ENCODE measurements around the gene KRTAP2-3. TPM values are rescaled to one million over a fixed set of nuclear protein-coding genes. Genes with fewer than 3 reads are reported as not detected.
"Not testable (repeated sequence)": the region's sequence is repeated elsewhere in the genome, so short reads cannot be mapped to it uniquely, and the experiment has no call there.

The KRTAP2-3 gene
- total RNA-seq, 6 donors from 2014 or later, result not detected

GRCh38 chr17:41063449-41063848 lies 3.5 kb upstream of the KRTAP2-3 start:
- DNase-seq (no peak), ATAC-seq (ENCODE audit: low FRiP score in 2 of 2) (no peak)
- H3K9me3 ChIP-seq, result no peaks in the 10 kb centered on the region
- WGBS, 2 donors, result 74 to 75% methylated on average over 4 of the region's 4 CpGs
- H3K4me1 ChIP-seq, result no peaks in the 10 kb centered on the region
- TF ChIP-seq EP300 (IDR thresholded peaks at IDR 0.05) (no peak), POLR2A (IDR thresholded peaks at IDR 0.05) (no peak), POLR2AphosphoS5 (IDR thresholded peaks at IDR 0.05) (no peak), CTCF (IDR thresholded peaks at IDR 0.05) (no peak)
- H3K27ac ChIP-seq, result no peak overlapping the region
- no peaks in the 10 kb centered on the region for H3K27me3 ChIP-seq
- H3K4me3 ChIP-seq, result no peak overlapping the region
- no peaks in the 10 kb centered on the region for H3K36me3 ChIP-seq

- 66 to 76% methylated on average over 1 of the region's 1 CpG for WGBS, 2 donors
- no peak for TF ChIP-seq POLR2A (IDR thresholded peaks at IDR 0.05)
- no peak for TF ChIP-seq POLR2AphosphoS5 (IDR thresholded peaks at IDR 0.05)
- no peaks in the 10 kb centered on the region for H3K36me3 ChIP-seq
- no peaks in the 10 kb centered on the region for H3K9me3 ChIP-seq
- H3K4me1 ChIP-seq, result no peaks in the 10 kb centered on the region
- no peak overlapping the region for H3K27ac ChIP-seq
- ATAC-seq (ENCODE audit: low FRiP score in 2 of 2) (no peak), DNase-seq (no peak)
- H3K4me3 ChIP-seq, result no peak overlapping the region
- no peaks in the 10 kb centered on the region for H3K27me3 ChIP-seq
Measured at GRCh38 chr17:41061964-41062363, 2.0 kb upstream of the KRTAP2-3 start.

- not testable (repeated sequence) for H3K27ac ChIP-seq; H3K9me3 ChIP-seq; H3K4me1 ChIP-seq; H3K27me3 ChIP-seq; H3K4me3 ChIP-seq; ATAC-seq (ENCODE audit: low FRiP score in 2 of 2); H3K36me3 ChIP-seq
- peak in 1 of 2 donors; percentile 59 for DNase-seq
- 31 to 39% methylated on average over 7 to 11 of the region's 31 CpGs for WGBS, 2 donors
Measured at GRCh38 chr17:41059276-41060051, 450 bp downstream of the KRTAP2-3 start.

GRCh38 chr17:41058741-41059140 lies 1.2 kb downstream of the KRTAP2-3 start:
- DNase-seq (no peak), ATAC-seq (ENCODE audit: low FRiP score in 2 of 2) (no peak)
- Histone ChIP-seq H3K27ac (no peak overlapping the region), H3K4me1 (no peaks in the 10 kb centered on the region), H3K4me3 (no peak overlapping the region), H3K9me3 (no peaks in the 10 kb centered on the region), H3K27me3 (no peaks in the 10 kb centered on the region), H3K36me3 (no peaks in the 10 kb centered on the region)
- WGBS, 2 donors, result 87 to 90% methylated on average over 5 of the region's 5 CpGs
- no peak for TF ChIP-seq POLR2AphosphoS5 (IDR thresholded peaks at IDR 0.05)
- no peak for TF ChIP-seq POLR2A (IDR thresholded peaks at IDR 0.05)
- no peak for TF ChIP-seq EP300 (IDR thresholded peaks at IDR 0.05)
- TF ChIP-seq CTCF (IDR thresholded peaks at IDR 0.05), result no peak

- no peaks in the 10 kb centered on the region for H3K36me3 ChIP-seq
- H3K9me3 ChIP-seq, result no peaks in the 10 kb centered on the region
- ATAC-seq (ENCODE audit: low FRiP score in 2 of 2), result no peak
- no peaks in the 10 kb centered on the region for H3K4me1 ChIP-seq
- TF ChIP-seq EP300 (IDR thresholded peaks at IDR 0.05) (no peak), CTCF (IDR thresholded peaks at IDR 0.05) (no peak), POLR2A (IDR thresholded peaks at IDR 0.05) (no peak), POLR2AphosphoS5 (IDR thresholded peaks at IDR 0.05) (no peak)
- H3K27ac ChIP-seq, result no peak overlapping the region
- no peaks in the 10 kb centered on the region for H3K27me3 ChIP-seq
- WGBS, 2 donors, result 93% methylated on average over 1 of the region's 1 CpG
- DNase-seq, result no peak
- no peak overlapping the region for H3K4me3 ChIP-seq
Measured at GRCh38 chr17:41057547-41057946, 2.4 kb downstream of the KRTAP2-3 start.

- not testable (repeated sequence) for H3K27ac ChIP-seq; DNase-seq; H3K4me1 ChIP-seq; H3K4me3 ChIP-seq; H3K27me3 ChIP-seq; ATAC-seq (ENCODE audit: low FRiP score in 2 of 2); H3K9me3 ChIP-seq; H3K36me3 ChIP-seq
- WGBS, 2 donors, result 36 to 67% methylated on average over 1 of the region's 6 CpGs
Measured at GRCh38 chr17:41055130-41055529, 4.8 kb downstream of the KRTAP2-3 start, which contains the start of gene KRTAP2-2. Gene KRTAP2-2, minus strand, starts transcription at chr17:41055230. Its CDS starts 19 bp downstream, at chr17:41055211.

- DNase-seq, result peak in 1 of 2 donors; percentile 8
- not testable (repeated sequence) for H3K9me3 ChIP-seq; H3K36me3 ChIP-seq; H3K27me3 ChIP-seq; ATAC-seq (ENCODE audit: low FRiP score in 2 of 2); H3K4me1 ChIP-seq; H3K4me3 ChIP-seq; H3K27ac ChIP-seq
- 73 to 90% methylated on average over 4 to 7 of the region's 9 CpGs for WGBS, 2 donors
Measured at GRCh38 chr17:41054556-41054955, 5.4 kb downstream of the KRTAP2-3 start.

Measured in upper lobe of left lung (tissue), 6 donors.